GM13976 (cell line): ENCODE data around the gene LRP1B.

Experiments
- DNase-seq: peaks from one replicate; pipeline ENCODE4 v3.0.0; 2012; ENCODE audit warnings: low spot score
- in situ Hi-C: fragments of 300-500 bp; cut with MboI; formaldehyde crosslinking; loops from one replicate; pipeline ENCODE4 v1.12.0; 2022; ENCODE audit warnings: low sequenced_read_pairs, mixed read lengths, inconsistent platforms; ENCODE audit not compliant: unreplicated experiment
- TF ChIP-seq, protein P1 (sequence below): IDR thresholded peaks from 2 replicates; pipeline ENCODE4 v1.5.1; 2012; ENCODE audit warnings: borderline replicate concordance, mild to moderate bottlenecking; ENCODE audit not compliant: insufficient read depth; ENCODE audit errors: extremely low read depth, missing control alignments, control extremely low read depth

Gene LRP1B

DNA sequence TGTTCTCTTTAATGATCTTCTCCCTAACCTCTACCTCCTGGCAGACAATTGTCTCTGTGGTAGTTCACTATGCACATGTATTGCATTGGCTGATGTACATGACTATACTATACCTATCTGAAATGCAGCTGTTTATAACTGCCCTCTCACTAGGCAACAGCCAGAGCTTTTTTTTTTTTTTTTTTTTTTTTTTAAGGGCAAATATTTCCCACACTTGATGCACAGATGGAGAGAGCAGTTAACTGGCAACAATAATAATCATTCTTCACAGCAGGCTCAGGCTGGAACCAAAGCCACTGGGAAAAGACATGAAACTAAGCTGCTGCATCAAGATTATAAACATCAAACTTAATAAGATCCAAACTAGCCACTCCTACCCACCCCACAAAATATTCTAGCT, 707.7 kb downstream of the LRP1B start:
- in situ Hi-C loops = no loop called here
- TF ChIP-seq, protein P1, sequence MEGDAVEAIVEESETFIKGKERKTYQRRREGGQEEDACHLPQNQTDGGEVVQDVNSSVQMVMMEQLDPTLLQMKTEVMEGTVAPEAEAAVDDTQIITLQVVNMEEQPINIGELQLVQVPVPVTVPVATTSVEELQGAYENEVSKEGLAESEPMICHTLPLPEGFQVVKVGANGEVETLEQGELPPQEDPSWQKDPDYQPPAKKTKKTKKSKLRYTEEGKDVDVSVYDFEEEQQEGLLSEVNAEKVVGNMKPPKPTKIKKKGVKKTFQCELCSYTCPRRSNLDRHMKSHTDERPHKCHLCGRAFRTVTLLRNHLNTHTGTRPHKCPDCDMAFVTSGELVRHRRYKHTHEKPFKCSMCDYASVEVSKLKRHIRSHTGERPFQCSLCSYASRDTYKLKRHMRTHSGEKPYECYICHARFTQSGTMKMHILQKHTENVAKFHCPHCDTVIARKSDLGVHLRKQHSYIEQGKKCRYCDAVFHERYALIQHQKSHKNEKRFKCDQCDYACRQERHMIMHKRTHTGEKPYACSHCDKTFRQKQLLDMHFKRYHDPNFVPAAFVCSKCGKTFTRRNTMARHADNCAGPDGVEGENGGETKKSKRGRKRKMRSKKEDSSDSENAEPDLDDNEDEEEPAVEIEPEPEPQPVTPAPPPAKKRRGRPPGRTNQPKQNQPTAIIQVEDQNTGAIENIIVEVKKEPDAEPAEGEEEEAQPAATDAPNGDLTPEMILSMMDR = no peak
- DNase-seq = no peak

DNA sequence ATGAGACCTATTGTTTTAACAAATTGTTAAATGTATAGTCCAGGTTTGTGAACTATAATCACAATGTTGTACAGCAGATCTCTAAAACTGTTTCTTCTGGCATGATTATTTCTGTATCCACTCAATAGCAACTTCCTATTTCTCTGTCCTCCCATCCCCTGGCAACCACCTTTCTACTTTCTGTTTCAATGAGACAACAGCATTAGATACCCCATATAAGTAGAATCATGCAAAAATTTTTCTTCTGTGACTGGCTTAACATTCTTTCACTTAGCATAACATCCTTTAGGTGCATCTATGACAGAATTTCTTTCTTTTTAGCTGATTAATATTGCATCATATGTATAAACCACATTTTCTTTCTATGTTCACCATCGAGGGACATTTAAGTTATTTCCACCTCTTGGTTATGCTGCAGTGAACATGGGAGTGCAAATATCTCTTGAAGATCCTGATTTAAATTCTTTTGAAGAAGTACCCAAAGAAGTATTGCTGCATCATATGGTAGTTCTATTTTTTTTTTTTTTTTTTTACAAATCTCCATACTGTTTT, 713.5 kb downstream of the LRP1B start:
- TF ChIP-seq, protein P1 = no peak
- peak; percentile 14 for DNase-seq
- in situ Hi-C loops = no loop called here

DNA sequence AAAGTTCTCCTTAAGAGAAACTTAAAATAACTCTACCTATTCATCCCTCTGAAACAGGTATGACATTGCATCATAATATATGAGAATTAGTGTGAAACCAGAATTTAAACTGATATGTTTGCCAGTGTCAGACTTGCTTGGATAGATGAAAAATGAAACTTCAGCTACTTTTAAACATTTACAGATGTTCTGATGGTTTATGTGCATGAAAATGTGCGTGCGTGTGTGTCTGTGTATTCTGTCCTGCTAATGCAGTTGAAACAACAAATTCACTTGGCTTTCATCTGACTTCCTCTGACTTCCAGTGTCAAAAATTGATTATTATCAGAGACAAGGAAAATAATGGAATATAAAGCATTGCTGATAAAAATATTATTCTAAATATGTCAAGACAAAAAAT, 719.4 kb downstream of the LRP1B start:
- TF ChIP-seq, protein P1 = no peak
- in situ Hi-C loops = no loop called here
- no peak for DNase-seq

DNA sequence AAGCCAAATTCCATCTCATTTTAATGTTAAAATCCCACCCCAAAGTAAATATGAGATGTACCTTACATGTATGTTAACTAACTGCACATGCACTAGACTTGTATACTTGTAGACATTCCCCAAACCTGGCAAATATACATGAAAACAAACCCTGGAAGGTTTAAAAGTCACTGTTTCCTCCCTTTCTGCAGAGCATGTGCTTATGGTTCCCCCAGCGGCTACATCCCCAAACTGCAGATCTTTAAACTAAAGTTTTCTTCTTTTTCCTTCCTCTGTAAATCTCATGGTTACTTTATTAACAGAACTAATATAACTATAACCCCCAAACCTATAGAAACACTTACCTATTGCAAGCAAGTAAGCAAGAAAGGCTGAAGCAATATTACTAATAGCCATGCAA, 731.5 kb downstream of the LRP1B start:
- in situ Hi-C loops = no loop called here
- no peak for DNase-seq
- TF ChIP-seq, protein P1 = no peak

DNA sequence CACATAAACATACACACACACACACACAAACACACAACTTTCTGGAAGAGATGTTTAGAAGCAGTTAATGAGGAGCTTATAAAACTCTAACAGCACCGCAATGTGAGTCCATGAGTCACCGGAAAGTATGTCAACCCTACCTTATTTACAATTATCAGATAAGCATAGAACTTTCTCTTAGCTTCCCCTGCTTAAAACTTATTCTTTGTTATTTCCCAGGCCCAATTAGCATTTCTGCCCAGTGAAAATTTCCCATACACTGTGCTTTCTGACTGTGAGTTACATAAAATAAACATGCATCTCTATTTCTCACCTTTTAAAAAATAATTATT, 737.6 kb downstream of the LRP1B start:
- TF ChIP-seq, protein P1 = no peak
- in situ Hi-C loops = no loop called here
- no peak for DNase-seq

DNA sequence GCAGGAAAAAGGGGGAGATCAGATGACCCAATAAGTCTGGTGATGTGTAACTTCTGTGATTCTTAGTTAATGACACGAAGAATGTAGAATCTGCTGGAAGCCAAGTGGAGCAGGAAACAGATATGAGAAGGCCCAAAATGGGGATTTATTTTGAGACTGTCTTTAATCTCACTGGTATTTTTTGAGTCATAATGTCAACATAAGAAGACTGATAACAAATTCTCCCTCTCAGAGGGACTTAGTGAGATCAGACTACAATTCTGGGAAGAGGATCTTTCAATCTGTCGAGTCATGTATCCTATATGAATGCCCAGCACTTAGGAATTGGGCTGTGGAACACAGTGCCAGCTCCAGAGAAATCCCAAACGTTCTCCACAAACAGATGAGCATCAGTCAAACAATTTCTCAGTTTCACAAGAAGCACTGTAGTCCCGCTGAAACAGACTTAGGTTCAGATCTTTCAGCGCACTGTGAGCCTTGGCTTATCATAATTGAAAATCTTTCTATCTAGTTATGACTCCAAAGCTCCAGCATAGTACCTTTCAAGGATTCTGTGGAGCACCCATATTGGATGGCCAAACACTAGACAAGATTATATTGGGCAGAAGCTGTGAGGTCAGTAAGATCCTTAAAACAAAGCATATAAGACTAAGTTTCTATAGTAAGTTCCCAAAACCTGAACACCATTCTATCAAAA, 738.2 kb downstream of the LRP1B start:
- DNase-seq = no peak
- in situ Hi-C loops = no loop called here

More for the DNA sequence above, 738.2 kb downstream of the LRP1B start:
- TF ChIP-seq, protein P1 = no peak
